HT1080 (cell line): Measurements from ENCODE around the gene DNPH1. TPM values are rescaled to one million over a fixed set of nuclear protein-coding genes. Genes with fewer than 3 reads are reported as not detected.
A peak's percentile ranks its signal among the peaks of the same experiment; 100 is the strongest.

Experiments used
- DNase-seq: peaks from one replicate; pipeline ENCODE4 v3.0.0-alpha.2; 2015; ENCODE audit warnings: low read depth
- polyA plus RNA-seq, 2 experiments: library from polyadenylated mRNA; depleted of rRNA; stranded (reverse); fragments of >200 nt; gene quantifications; 2 replicates each; pipeline ENCODE4 v1.2.3, GENCODE V29; 2015
- total RNA-seq: library from RNA; depleted of rRNA; stranded (reverse); fragments of >200 nt; shearing (Covaris generic); gene quantifications from 2 replicates; pipeline ENCODE4 v1.2.3, GENCODE V29; 2014; rRNA removed

The DNPH1 gene, protein sequence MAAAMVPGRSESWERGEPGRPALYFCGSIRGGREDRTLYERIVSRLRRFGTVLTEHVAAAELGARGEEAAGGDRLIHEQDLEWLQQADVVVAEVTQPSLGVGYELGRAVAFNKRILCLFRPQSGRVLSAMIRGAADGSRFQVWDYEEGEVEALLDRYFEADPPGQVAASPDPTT
- total RNA-seq, result 92.6 and 123 TPM in 2 replicates
- polyA plus RNA-seq (2015; cell fraction: cytosol; rRNA removed), result 138 and 162 TPM in 2 replicates
- 60.3 and 77.9 TPM in 2 replicates for polyA plus RNA-seq (2015; cell fraction: nucleus; rRNA removed)

DNA sequence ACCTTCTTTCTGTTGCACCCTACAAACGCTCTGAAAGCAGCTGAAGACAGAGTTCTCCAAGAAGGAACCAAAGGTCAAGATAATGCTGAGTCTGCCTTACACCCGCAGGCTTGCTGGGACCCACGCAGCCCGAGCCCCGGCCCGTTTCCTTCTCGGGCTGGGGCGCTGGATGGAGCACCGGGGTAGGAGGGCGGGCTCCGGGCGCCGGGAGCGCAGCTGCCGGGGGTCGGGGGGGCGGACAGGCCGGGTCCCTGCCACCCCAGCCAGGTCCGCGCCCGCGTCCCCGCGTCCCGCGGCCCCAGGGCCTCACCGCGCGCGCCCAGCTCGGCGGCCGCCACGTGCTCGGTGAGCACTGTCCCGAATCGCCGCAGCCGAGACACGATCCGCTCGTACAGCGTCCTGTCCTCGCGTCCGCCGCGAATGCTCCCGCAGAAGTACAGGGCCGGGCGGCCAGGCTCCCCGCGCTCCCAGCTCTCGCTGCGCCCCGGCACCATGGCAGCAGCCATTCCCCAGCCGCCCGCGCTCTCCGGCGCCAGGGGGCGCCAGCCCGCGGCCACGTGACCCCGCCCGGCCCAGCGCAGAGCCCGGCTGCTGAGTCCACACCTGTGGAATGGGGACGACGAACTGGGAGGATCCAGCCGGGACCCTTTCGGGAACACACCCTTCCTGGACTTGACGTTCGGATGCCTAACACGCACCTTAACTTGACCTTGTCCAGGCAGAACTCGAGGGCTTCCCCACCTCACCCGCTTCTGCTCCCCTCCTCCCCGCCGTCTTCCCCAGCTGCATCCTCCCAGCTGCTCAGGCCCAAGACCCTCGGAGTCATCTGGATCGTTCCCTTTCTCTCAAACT is at the start of gene DNPH1:
Gene DNPH1 (minus strand): TSS at position 531 of the 852 bp plus-strand sequence. CDS start 25 bp downstream, at position 506.
- DNase-seq, result peak; percentile 62

DNA sequence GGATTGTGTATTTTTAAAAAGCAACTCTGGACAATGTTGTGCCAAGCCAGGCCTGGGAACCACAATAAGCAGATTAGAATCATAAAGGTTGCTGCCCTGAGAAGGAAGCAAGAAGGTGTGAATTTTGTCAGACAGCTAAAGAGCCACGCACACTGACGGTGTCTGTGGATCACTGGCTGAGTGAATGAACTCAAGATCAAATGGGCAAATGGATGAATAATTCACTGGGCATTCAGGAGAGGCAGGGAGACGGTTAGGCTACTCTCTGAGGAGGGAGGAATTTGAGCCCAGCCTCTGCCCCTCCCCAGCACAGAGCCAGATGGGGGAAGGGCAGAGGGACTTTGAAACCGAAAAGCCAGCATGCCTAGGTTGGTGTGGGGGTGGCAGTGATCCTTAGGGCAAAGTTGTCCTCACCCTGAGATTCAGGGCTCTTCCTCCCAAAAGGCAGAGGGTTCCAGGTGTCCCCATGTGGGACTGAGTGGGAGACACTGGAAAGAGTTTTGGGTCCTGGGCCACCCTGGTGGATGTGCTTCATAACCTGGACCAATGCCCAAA is 49.3 kb upstream of the DNPH1 start:
- peak; percentile 25 for DNase-seq

DNA sequence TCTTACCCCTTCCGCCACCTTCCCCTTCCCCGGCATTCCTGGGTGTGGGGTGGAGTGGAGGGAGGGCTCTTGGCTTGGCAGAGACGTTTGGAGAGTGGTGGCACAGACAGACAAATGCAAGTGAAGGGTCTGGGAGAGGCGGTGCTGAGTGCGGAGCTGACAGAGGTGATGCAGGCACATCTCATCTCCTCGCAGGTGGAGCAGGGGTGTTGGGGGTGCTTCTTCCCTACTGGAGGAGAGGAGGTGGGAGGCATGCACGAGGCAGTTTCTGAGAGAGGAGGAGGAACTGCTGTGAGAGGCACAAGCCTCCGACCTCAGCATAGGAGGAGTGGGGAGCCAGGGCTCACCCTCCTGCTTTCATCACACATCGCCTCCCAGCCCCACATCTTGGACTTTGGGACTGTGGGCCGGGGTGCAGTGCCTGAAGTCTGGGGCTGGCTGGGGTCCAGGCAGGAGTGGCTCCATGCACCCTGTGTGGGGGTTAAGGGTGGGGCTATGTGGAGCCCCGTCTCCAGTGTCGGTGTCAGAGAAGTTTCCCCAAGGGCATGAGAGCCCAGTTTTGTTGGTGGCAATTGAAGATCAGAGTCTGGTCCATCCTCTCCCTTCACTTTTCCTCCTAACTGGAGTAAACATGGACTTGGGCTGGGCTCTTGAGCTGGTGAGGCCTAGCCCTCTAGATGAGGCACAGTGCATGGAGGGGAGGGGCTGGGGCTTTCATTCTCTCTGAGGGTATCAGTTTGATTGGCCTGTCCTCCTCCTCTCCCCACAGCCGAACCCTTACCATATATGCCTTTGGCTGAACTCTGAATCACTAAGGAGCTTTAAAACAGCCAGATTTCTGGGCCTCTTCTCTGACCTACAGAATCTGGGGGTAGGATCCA is 48.6 kb upstream of the DNPH1 start:
- DNase-seq, result no peak

DNA sequence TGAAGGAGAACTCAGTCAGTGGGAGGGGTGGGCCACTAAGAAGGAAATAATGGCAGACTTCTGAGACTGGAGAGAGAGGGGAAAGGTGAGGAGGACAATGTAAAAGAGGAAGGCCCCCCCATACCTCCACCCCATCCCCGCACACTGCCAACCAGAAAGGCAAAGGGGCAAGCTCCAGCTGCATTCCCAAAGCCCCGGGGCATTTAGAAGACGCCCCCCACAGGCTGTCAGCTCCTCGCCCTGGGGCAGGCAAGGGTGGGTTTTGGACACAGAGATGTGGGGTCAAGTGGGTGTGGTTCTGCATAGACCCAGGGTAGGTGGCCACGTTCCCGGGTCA is 48.0 kb upstream of the DNPH1 start:
- no peak for DNase-seq

DNA sequence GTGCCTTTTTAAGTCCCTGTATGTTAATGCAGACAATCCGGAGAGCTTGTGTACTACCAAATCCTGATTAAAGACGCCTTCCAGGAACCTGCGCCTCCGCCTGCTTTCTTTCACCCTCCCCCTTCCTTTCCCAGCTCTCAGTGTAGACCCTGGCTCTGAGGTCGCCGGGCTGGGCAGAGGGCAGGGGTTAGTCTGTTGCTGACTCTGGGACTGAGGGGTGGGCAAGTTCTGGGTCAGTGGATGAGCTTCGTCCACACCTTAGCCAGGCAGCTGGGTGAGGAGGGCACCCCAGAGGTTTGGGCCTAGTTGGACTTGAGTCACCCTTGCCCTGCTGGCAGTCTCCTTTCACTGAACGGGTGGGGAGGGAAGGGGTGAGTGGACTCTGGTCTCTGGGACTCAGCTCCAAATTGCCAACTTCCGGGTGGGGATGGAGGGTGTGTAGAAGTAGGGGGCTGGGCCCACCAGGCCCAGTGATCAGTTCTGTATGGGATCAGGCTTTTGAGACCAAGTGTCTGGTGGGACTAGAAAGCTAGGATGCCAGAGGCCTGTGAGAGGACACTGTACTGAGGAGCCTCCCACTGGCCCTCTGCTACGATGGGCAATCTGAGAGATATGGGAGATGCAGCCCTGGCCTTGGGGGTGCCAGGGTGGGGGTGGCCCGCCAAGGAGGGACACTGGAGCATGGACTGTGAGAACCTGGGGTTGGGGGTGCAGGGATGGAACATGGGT is 47.5 kb upstream of the DNPH1 start:
- no peak for DNase-seq

DNA sequence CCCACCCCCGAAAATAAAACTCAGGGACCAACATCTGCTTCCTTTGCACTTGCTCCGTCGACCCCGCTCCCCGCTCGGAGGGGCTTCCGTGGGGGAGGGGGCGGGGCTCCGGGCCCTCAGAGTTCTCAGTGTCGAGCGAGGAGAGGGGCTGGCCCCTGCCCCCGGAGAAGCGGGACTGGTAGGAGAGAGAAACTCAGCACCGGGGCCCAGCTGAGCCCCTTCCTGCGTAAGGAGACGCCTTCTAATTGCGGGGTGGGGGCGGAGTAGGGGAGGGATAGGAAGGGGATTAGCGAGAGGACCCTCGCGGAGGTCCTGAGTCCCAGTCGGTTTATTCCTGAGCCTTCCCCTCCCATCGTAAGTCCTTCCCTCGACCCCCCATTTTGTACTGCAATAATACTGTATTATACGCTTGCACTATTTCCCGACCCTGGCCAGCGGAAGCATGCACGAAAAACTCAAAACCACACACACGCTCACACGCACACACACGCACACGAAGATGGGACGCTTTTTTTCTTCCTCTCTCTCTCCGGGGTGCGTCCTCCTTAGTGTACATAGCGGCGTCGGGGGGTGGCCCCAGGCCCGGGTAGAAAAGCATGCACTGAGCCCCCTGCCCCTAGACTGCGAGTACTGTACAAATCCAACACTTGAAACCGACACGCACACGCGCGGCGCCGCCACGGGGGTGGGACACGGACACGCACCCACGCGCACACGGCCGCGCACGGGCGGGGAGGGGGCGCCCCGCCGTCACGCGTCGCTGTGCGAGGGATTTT is 46.7 kb upstream of the DNPH1 start:
- DNase-seq, result no peak

DNA sequence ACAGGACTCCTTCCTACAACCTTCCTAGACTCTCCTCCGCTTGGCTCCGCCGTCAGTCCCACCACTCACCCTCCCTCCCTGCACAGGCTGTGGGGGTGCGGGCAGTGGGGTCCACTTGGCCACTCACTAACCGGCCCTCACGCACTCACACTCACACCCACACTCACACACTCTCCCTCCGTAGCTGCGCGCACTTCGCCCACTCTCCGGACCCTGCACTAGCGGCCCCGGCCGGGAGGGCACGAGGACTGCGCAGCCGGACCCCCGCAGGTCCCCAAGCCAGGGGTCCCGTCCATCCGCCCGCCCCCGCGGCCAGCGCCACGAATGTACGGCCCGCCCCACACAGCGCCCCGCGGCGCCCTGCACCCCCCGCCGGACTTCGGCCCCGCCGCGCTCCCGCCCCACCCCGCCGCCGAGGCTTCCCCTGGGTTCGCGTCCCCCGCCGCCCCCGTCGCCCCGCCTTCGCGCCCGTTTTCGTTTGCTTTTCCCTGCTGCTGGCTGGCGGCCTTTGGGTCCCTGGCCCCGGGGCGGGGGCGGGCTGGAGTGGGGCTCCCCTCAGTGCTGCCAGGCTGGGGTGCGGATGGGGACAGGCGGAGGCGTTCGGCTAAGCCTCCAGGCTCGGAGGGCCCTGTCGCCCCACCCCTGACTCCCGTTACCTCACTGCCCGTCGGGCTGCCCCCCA is 45.8 kb upstream of the DNPH1 start:
- no peak for DNase-seq

DNA sequence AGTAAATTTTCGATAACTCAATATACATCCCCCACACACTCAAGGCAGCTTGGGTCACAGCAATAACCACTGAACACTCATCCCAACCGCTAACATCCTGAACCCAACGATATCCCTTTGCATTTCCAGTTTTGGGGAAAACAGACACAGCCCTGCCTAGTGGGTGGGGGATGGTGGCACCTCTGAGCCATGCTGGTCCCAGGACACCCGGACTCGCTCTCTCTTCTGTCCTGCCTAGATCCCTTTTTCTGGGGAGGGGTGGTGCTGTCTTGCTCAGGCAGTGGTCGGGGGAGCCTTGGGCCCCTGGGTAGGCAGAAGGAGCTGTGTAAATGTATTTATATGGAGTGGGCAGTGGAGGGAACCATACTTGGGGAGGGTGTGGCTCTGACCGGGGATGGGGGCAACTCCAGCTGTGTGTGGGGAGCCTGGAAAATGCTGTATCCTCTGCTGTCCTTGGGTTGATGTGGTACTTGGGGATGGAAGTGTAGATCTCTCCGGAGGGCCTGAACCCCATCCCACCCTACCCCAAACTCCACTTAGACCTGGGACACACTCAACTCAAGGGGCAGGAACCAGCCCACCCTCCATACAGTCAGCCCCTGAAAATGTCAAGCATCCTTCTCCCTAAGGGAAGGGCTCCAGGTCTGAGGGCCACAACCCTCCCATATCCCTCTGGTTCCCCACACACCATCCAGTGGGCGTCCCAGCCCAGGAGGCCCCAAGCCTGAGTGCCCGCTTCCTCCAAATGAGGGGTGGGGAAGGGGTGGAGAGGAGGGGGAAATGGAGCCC is 45.0 kb upstream of the DNPH1 start:
- no peak for DNase-seq

DNA sequence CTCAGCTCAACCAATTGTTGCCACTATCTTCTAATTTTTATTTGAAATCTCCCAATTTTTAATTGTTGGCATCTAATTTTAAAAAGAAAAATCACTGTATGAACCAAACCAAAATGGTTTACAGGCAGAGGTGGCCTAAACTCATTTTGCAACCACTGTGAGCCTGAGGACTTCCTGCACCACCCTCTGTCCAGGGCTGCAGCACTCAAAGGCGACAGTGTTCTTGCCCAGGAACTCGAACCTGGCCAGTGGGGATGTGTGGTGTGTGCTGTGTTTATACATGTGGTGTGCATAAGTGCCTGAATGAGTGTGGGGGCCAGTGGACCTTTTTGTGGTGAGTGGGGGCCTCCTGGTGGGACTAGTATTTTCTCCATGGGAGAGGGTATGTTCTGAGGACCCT is 44.4 kb upstream of the DNPH1 start:
- no peak for DNase-seq

DNA sequence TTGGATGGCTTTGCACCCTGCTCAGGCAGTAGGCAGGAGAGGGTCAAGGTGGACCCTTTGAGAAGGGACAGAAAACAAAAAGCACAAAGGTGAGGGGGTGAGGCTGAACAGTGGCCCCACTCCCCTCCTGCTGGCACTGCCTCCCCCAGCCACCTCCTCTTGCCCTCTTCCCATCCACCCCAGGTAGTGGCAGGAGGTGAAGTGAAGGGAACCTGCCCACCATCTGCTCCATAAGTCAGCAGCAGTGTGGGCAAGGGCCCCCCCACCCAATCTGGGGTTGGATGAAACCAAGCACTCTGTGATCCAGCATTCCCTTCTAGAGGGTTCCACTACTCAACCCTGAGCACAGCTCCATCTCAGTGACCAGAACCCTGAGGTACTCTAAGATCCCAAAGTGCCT is 42.7 kb upstream of the DNPH1 start:
- DNase-seq, result no peak

DNA sequence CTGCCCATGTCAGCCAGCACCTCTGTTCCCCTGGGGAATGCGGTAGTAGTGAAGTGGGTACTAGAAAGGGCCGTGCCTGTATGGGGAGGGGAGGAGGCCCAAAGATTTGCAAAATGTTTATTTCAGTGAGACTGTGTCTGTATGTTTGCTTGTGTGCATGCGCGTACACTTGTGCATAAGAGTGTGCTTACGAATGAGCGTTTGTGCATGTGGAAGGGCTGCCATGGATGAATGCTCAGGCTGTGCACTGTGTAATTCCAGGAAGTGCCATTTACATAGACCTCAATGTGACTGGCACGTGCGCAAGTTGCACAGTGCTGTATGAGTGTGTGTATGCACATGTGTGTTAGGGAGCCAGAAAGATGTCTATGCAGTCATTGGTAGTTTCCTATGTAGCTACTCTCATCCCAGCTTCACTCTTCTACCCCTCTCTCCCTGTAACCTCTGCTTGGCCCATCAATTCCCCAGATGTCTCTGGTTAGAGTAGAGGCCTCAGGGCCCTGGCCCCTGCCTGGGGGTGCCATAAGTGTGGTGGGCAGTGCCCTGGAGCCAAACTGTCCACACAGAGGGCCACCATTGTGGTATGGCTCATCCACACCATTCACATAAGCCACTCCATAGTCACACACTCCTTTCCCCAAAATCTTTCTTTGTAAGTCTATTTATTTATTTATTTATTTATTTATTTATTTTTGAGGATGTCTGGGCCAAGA is 42.0 kb upstream of the DNPH1 start:
- no peak for DNase-seq

DNA sequence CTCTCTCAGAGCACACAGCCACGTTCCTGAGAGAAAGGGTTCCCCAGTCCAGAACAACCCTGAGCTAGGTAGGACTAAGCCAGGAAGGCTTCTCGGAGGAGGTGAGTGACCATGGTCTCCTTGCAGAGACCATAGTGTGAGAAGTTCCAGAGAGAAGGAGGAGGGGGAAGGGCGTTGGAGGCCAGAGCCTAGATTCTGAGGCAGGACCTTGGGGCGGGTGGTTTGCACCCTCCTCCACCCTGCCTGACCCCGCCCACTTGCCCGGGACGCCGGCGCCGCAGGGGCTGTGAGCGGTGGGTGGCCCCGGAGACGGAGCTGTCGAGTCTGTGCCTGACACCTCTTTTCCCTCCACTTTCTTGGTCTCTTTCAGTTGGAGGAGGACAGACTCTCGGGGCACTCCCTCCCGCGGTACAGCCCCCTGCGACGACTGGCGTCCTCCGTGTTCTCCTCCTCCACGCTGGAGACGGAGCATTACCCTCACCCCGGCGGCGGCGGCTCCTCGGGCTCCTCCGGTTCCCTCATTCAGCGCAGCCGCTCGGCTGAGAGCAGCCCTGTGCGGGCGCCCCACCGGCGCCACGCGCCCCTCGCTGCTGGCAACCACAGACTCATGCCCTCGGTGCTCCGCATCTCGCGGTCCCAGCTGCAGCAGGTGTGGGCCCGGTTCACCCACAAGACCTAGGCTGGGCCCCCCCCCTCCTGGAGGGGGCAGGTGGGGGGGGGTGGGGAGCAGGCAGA is 40.2 kb upstream of the DNPH1 start:
- no peak for DNase-seq

DNA sequence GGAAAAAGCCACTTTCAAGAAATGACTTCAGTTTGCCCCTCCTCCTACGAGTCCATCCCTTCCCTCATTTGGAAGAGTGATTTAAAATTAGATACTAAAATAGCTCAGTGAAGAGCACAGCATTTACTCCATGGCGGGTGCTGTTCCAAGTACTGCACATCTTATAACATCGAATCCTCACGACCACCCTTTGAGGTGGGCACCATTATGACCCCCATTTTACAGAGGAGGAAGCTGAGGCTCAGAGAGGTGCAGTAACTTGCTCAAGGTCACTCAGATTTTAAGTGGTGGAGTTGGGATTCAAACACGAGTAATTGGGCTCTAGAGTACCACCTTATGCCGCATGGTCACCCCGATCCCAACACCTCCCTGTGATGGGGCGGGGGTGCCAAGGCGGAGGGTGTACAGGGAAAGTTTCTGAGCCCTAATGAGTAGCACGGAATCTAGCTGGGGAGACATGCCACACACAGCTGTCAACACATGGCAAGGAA is 39.5 kb upstream of the DNPH1 start:
- no peak for DNase-seq

DNA sequence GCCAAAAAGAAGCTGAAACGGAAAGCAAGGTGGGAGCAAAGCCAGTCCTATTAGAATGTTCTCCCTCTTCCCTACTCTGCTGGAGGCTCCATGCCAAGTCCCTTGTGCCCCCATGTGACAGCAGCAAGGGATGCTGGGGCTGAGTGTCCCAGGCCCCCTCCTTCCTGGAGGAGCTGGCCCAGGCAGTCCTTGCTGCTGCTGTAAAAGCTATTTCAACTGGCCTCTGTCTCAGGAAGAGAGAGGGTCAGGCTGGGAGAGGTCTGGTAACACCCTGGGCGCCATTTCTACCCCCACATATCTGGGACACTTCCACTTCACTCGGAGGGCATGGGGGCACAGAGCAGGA is 39.0 kb upstream of the DNPH1 start:
- no peak for DNase-seq

DNA sequence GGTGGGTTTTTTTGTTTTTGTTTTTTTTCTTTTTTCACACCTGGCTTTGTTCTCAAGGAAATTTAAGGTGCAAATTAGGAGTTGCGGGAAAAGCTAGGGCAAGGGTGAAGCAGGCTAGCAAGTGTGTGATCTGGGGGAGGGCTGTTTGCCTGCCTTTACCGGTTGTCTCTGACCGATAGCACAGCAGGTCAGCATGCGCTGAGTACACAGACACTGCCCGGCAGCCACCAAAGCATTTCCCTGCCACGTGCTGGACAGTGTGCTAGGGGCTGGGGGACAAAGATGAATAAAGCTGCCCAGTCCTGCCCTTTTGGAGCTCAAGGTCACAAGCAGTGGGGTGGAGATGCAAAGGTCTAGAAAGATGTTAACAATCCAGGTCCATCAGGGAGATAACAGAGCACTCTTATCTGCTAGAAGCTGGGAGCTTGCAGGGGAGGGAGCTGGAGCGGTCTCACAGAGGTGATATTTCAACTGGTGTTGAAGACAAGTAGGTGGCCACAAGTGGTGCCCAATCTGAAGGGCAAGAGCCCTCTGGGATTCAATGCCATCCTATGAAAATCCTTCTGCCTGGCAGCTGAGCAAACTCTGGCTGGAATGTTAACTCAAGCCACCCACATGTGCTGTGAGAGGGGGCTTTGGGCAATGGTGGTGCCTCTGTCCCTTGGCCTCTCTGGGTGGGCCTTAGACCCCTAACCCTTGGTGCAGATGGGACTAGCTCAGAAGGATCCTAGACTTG is 38.5 kb upstream of the DNPH1 start:
- no peak for DNase-seq

DNA sequence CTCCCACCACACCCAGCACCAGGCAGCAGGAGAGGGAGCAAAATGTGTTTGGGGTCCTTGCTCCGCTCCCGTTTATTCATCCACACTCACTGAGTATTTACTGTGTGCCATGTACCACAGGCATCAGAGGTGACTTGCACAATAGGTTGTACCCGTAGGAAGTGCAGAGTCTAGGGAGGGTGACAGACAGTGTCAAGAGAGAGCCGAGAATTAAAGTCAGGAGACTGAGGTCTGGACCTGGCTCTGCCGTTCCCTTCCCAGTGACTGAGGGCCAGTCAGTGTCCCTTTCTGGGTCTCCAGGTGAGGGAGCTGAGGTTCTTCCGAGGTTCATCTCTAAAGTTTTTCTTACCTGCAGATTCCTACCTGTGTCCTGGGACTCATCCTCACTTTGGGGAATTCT is 36.3 kb upstream of the DNPH1 start:
- no peak for DNase-seq
